SK-N-MC (cell line): Measurements from ENCODE around the gene MIPOL1.

Experiments used
- DNase-seq: peaks from one replicate; pipeline ENCODE4 v3.0.0-alpha.2; 2011; ENCODE audit warnings: low read depth, low spot score
- H3K27ac ChIP-seq: fragments of 200-600 bp; sonication (generic); 2 replicates; pipeline ENCODE4 v1.5.1; 2016; ENCODE audit warnings: mixed run types
- H3K36me3 ChIP-seq: fragments of 200-600 bp; sonication (generic); 2 replicates; pipeline ENCODE4 v1.6.1; 2017; ENCODE audit warnings: antibody characterized with exemption, low read length, mixed read lengths; ENCODE audit not compliant: insufficient read depth
- H3K4me3 ChIP-seq: fragments of 200-600 bp; sonication (generic); 2 replicates; pipeline ENCODE4 v1.5.1; 2016
- H3K9ac ChIP-seq: fragments of 200-600 bp; sonication (generic); 2 replicates; pipeline ENCODE4 v1.8.0; 2017; ENCODE audit warnings: mixed run types, mixed read lengths; ENCODE audit not compliant: insufficient read length
- H3K9me3 ChIP-seq: fragments of 200-600 bp; sonication (generic); 2 replicates; pipeline ENCODE4 v1.6.1; 2017; ENCODE audit warnings: low read depth, mild to moderate bottlenecking, antibody characterized with exemption, low read length, moderate library complexity, mixed read lengths
- EZH2 ChIP-seq: fragments of 200-600 bp; sonication (generic); IDR thresholded peaks from one replicate; pipeline ENCODE4 v1.6.1; 2017; ENCODE audit warnings: antibody characterized with exemption
- FOXP2 ChIP-seq: optimal IDR thresholded peaks from 2 replicates; pipeline ENCODE3; 2011; ENCODE audit warnings: mild to moderate bottlenecking, moderate library complexity; ENCODE audit not compliant: insufficient read depth; ENCODE audit errors: extremely low read length, control extremely low read depth
- POLR2AphosphoS5 ChIP-seq: IDR thresholded peaks from 2 replicates; pipeline ENCODE4 v1.6.1; 2012; ENCODE audit warnings: mild to moderate bottlenecking, low read depth, low read length, borderline replicate concordance

The MIPOL1 gene

DNA sequence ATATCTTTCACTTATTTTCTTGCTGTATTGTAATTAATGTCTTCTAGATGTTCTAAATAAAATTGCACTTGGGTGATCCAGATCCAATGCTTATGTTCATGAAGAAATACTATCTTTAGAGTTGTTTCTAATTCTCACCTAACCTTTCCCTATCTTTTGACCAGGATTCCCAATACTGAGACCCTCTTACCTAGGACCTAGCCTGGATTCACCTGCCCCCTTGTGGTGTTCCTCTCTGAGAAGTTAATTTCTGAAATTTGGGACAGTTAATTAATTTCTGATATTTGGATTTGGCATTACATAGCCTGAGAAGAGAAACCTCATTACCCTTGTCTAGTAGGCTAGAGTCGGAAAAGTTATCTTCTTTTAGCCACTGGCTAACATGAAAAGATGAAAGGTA lies 367.8 kb downstream of the MIPOL1 start:
- Histone ChIP-seq H3K27ac (no peak overlapping the region), H3K4me3 (no peak overlapping the region), H3K9me3 (no peaks in the 10 kb centered on the region), H3K9ac (no peak overlapping the region), H3K36me3 (no peaks in the 10 kb centered on the region)
- no peak for TF ChIP-seq EZH2
- TF ChIP-seq POLR2AphosphoS5, result no peak
- no peak for TF ChIP-seq FOXP2
- no peak for DNase-seq

DNA sequence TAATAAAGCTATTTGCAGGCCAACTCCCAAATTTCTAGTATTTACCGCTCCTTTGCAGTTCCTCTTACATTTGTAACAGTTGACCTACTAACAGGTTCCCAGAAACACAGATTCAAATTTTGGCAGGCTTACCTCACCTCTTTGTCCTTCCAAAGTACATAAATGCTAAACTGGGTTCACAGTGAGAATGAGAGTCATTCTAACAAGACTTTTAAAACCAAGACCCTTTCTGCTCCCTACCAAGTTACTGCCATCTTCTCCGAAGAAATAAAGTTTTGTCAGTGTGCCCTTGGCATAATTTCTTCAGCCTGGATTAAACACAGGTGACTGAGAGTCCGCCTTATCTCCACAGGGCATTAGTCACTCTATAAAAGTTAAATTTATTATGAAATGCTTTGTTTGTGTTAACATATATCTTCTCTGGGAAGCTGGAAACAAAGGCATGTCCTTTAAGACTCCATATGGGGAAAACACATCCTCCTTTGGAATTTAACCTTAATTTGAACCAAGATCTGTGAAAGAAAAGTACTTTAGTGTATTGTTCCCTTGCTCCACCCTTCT lies 369.2 kb downstream of the MIPOL1 start:
- Histone ChIP-seq H3K36me3 (no peaks in the 10 kb centered on the region), H3K9me3 (no peaks in the 10 kb centered on the region), H3K4me3 (no peak overlapping the region), H3K27ac (no peak overlapping the region), H3K9ac (no peak overlapping the region)
- DNase-seq, result no peak
- no peak for TF ChIP-seq POLR2AphosphoS5
- no peak for TF ChIP-seq EZH2
- no peak for TF ChIP-seq FOXP2

DNA sequence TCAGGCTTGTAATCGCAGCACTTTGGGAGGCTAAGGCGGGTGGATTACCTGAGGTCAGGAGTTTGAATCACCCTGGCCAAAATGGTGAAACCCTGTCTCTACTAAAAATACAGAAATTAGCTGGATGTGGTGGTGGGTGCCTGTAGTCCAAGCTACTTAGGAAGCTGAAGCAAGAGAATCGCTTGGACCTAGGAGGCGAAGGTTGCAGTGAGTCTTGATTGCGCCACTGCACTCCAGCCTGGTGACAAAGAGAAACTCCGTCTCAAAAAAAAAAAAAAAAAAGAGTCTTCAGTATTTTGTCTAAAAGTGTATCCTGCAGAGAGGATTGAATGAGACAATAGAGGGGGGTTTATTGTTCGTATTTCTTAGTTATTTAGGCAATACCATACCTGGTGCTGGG lies 372.0 kb downstream of the MIPOL1 start:
- Histone ChIP-seq H3K27ac (no peak overlapping the region), H3K4me3 (no peak overlapping the region), H3K9me3 (no peaks in the 10 kb centered on the region), H3K9ac (no peak overlapping the region), H3K36me3 (no peaks in the 10 kb centered on the region)
- TF ChIP-seq POLR2AphosphoS5, result no peak
- TF ChIP-seq FOXP2, result no peak
- no peak for TF ChIP-seq EZH2
- no peak for DNase-seq

DNA sequence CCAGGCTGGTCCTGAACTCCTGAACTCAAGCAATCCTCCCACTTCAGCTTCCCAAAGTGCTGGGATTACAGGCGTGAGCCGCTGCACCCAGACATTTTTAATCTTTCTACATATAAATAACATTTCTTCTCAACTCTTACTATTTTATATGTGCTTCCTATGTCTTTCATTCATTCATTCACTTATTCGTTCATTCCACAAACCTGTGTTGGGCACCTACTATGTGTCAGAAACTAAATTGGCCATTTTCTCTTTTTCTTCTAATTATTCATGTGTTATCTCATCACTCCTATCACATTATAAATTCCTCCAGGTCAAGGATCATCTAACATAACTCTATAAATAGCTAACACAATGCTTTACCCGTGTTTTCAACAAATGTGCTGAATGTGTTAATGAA lies 373.7 kb downstream of the MIPOL1 start:
- Histone ChIP-seq H3K36me3 (no peaks in the 10 kb centered on the region), H3K4me3 (no peak overlapping the region), H3K9me3 (no peaks in the 10 kb centered on the region), H3K9ac (no peak overlapping the region), H3K27ac (no peak overlapping the region)
- TF ChIP-seq FOXP2 (no peak), EZH2 (no peak), POLR2AphosphoS5 (no peak)
- DNase-seq, result no peak

DNA sequence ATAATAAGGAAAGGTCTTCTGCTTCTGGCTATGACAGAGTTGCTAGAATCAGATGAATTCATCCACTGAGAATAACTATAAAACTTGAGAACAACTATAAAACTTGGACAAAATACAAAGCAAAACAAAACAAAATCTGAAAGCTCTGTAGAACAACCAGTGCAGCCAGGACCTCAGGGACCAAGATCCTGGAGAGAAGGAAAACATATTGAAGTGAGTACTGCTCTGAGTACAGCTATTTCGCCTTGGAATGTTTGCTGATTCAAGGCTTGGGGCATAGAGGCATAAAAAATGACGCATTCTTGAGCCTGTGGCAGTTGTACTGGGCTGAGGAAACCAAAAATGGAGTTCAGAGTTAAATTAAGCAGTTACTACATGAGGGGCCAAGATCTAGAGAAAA lies 375.6 kb downstream of the MIPOL1 start:
- Histone ChIP-seq H3K9ac (no peak overlapping the region), H3K27ac (no peak overlapping the region), H3K4me3 (no peak overlapping the region), H3K9me3 (no peaks in the 10 kb centered on the region), H3K36me3 (no peaks in the 10 kb centered on the region)
- DNase-seq, result no peak
- TF ChIP-seq FOXP2, result no peak
- no peak for TF ChIP-seq EZH2
- TF ChIP-seq POLR2AphosphoS5, result no peak

DNA sequence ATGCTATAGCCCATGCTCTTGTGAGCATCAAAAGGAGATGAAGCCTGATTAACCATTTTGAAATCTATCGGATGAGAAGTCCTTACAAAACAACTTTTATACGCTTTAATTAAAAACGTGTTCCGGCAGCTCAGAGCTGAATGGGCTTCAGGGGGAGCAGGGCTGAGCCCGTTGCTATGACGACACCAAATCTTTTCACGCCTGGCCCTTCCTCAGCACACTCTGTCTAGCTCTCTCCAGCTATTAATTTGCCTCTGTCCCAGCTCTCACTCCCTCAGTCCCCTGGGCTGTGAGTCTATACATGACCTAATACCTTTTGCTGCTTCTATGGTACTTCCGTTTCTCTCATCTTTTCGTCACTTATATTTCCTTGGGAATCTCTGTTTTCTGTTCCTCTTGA lies 381.5 kb downstream of the MIPOL1 start:
- no peak for DNase-seq
- H3K36me3 ChIP-seq, result no peaks in the 10 kb centered on the region
- no peak for TF ChIP-seq EZH2
- no peak for TF ChIP-seq POLR2AphosphoS5
- TF ChIP-seq FOXP2, result no peak
- no peak overlapping the region for H3K27ac ChIP-seq
- no peaks in the 10 kb centered on the region for H3K9me3 ChIP-seq
- no peak overlapping the region for H3K9ac ChIP-seq
- H3K4me3 ChIP-seq, result no peak overlapping the region

DNA sequence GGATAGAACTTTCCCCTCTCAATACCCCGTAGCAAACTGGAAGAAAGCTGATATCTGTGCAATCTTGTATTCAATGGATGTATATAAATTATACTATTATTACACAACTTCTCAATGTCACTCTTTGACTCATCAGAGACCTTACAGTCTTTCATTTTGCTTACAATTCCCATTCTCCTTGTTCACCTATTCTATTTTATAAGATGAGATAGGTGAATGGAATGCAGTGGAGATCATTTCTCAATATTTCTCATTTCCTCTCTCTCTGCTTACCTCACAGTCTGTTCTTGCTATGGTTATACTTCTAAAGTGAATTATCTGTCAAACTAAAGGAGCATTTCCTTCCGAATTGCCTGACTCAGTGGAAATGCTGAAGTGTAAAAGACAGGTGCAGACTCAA lies 382.4 kb downstream of the MIPOL1 start:
- H3K27ac ChIP-seq, result no peak overlapping the region
- no peak for DNase-seq
- no peak overlapping the region for H3K4me3 ChIP-seq

DNA sequence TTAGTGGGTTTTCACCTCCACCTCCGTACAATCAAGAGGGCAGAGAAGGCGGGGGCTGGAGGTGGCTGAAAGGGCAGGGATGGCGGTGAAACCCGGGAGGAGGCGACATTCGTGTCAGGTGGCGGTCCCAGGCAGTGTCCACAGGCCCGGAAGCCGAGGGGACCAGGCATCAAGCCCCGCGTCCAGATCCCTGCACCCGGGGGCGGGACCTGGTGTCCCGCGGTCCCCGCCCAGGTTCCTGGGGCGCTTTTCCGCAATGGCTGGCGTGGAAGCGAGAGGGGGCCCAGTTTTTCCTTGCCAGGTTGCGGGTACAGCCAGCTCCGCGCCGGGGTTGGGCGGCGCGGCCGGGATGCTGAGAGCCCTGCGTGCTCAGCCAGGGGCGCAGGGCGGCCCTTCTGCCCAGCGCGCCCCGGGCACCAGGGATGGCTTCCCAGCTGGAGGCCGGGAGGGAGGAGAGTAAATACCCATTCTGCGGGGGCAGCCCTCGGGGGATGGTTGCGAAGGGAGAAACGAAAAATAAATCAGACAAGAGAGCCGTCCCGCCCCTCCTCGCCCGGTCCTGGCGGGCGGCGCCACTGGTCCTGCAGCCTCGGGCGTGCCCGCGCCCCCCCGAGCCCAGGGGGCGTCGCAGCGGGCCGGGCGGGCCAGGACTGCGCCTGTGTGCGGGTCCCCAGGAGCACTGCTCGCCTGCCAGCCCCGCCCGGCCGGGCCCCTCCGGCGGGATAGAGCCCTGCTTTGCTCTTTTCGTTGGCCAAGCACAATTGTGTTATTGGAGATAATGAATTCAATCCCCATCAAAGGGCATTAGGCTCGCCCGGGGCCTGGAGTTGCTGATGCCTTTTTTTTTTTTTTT lies 385.8 kb downstream of the MIPOL1 start:
- H3K27ac ChIP-seq, result no peak overlapping the region
- no peaks in the 10 kb centered on the region for H3K9me3 ChIP-seq
- no peak overlapping the region for H3K4me3 ChIP-seq
- no peaks in the 10 kb centered on the region for H3K36me3 ChIP-seq
- DNase-seq, result no peak
- no peak overlapping the region for H3K9ac ChIP-seq
- TF ChIP-seq FOXP2 (no peak), POLR2AphosphoS5 (no peak), EZH2 (no peak)

More for the DNA sequence above, 382.4 kb downstream of the MIPOL1 start:
- Histone ChIP-seq H3K9me3 (no peaks in the 10 kb centered on the region), H3K36me3 (no peaks in the 10 kb centered on the region), H3K9ac (no peak overlapping the region)
- TF ChIP-seq POLR2AphosphoS5, result no peak
- no peak for TF ChIP-seq EZH2
- TF ChIP-seq FOXP2, result no peak
